GM12872 (cell line): ENCODE data around the gene CD99.

ENCODE experiments used
- TF ChIP-seq, protein P1 (sequence below): IDR thresholded peaks from 3 replicates; pipeline ENCODE4 v1.5.1; 2011; ENCODE audit warnings: low read depth, mild to moderate bottlenecking, low read length, moderate library complexity; ENCODE audit not compliant: insufficient read depth

CD99 gene

DNA sequence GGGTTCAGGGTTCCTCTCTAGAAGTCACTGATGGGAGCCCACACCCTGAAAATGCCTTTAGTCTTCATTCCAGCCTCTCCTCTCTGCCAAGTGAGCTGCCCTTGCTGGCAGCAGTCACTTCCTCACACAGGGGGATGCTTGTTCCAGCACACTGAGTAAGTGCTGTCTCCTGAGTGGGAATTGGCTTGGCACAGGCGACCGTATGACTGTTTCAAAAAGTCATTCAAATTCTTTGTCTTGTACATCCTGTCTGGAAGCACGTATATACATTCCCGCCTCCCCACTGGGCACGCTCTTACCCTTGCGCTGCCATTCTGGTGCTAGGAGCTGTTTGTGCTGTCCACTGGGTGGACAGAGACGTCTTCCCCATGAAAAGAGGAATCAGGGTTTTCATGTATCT lies 40.2 kb upstream of the CD99 start:
- TF ChIP-seq, protein P1, sequence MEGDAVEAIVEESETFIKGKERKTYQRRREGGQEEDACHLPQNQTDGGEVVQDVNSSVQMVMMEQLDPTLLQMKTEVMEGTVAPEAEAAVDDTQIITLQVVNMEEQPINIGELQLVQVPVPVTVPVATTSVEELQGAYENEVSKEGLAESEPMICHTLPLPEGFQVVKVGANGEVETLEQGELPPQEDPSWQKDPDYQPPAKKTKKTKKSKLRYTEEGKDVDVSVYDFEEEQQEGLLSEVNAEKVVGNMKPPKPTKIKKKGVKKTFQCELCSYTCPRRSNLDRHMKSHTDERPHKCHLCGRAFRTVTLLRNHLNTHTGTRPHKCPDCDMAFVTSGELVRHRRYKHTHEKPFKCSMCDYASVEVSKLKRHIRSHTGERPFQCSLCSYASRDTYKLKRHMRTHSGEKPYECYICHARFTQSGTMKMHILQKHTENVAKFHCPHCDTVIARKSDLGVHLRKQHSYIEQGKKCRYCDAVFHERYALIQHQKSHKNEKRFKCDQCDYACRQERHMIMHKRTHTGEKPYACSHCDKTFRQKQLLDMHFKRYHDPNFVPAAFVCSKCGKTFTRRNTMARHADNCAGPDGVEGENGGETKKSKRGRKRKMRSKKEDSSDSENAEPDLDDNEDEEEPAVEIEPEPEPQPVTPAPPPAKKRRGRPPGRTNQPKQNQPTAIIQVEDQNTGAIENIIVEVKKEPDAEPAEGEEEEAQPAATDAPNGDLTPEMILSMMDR, result no peak

GRCh38 chrX:2652106-2652505 lies 39.0 kb upstream of the CD99 start:
- TF ChIP-seq, protein P1, result peak; percentile 39; the same call in 1 of the 3 replicates

- TF ChIP-seq, protein P1, result no peak
Observed at GRCh38 chrX:2654436-2655340, 36.4 kb upstream of the CD99 start.

- TF ChIP-seq, protein P1, result no peak
Observed at GRCh38 chrX:2656257-2656836, 34.7 kb upstream of the CD99 start.

- TF ChIP-seq, protein P1, result no peak
Observed at GRCh38 chrX:2657532-2658113, 33.5 kb upstream of the CD99 start.

DNA sequence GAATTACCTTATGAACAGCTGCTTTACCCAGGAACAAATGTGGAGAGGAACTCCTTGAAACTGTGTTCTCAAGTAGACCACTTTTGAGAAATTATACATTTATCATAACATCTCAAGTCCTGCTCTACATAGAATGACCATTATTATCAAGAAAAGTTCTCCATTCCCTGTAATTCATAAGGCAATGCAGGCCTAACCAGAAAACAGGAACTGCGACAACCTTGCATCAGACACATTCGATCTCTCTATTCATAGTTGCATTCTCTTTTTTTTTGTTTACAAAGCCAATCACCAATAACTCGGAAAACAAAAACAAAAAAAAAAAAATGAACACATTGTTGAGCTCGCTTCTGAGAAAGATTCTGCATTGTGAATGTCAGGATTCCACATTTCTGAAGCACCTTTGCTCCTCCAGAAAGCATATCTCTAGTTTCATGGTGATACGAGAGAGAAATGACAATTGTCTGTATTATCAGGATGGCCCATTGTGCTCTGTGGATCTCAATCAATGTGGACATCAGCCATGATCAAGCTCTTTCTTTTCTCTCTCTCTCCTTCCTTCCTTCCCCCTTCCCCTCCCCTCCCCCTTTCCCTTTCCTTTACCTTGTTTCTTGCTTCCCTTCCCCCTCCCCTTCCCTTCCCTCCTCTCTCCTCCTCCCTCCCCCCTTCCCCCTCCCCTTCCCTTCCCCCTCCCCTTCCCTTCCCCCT lies 32.4 kb upstream of the CD99 start:
- TF ChIP-seq, protein P1, result no peak

DNA sequence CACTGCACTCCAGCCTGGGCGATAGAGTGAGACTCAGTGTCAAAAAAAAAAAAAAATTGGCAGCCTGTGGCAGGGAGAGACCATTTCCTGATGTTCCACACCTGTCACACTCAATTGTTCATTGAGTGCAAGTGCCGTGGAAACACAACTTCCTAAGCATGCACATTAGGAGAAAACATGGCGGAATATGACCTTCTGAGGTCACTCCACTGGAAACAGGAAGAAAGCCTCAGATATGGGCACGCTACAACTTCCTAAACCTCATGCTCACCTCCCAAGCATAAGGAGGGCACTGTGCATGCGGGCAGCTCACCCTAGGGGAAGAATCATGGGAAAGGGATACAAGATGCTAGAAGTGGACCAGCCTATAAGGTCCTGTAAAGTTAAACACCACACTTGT lies 28.5 kb upstream of the CD99 start:
- TF ChIP-seq, protein P1, result no peak
